ENCODE measurements around the gene TMEM187.

The TMEM187 gene

GRCh38 chrX:153935326-153935851, 37.2 kb upstream of the TMEM187 start:
- no peak for DNase-seq

- no peak for DNase-seq
These were observed 35.5 kb upstream of the TMEM187 start for GRCh38 chrX:153937056-153937455.

DNA sequence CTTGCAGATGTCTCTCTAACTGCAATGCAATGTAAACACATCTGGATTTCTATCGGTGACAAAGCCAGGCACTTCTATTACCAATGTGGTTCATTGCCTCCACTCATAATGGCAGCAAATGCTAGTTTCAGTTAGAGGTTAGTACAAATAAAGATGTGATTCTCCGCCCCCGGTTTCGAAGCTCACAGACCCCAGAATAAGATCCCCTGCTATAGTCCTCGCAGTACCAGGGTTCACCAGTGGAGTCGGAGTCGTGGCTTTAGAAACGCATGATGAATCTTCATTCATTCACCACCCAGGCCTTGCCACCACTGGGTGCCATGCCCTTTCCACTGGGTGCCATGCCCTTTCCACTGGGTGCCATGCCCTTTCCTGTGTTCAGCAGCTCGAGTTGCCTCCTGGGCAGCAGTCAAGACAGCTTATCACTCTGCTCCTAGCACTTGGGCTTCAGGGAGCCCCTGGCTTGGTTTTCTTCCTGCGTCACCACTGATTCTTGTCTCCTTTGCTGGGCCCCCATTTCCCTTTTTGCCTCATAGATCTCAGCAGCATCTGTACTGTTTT, 34.2 kb upstream of the TMEM187 start:
- no peak for DNase-seq

DNA sequence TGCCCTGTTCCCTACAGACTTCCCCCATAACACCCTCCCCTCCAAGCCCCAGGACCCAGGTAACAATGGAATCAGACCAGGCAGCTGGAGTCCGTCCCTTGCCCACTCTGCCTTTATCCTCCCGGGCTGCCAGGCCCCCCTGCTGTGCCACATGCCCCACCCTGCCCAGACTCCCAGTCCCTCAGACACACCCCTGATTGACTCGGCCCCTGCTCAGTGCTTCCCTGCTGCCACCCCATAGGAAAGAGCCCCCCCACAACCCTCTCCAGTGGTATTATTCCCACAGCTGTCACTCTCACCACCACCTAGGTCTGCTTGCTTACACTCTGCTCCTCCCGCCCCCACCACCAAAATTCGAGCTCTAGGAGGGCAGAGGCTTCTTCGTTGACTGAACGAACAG, 33.0 kb upstream of the TMEM187 start:
- no peak for DNase-seq

- DNase-seq = no peak
These were observed 31.0 kb upstream of the TMEM187 start for GRCh38 chrX:153941336-153942252.

DNA sequence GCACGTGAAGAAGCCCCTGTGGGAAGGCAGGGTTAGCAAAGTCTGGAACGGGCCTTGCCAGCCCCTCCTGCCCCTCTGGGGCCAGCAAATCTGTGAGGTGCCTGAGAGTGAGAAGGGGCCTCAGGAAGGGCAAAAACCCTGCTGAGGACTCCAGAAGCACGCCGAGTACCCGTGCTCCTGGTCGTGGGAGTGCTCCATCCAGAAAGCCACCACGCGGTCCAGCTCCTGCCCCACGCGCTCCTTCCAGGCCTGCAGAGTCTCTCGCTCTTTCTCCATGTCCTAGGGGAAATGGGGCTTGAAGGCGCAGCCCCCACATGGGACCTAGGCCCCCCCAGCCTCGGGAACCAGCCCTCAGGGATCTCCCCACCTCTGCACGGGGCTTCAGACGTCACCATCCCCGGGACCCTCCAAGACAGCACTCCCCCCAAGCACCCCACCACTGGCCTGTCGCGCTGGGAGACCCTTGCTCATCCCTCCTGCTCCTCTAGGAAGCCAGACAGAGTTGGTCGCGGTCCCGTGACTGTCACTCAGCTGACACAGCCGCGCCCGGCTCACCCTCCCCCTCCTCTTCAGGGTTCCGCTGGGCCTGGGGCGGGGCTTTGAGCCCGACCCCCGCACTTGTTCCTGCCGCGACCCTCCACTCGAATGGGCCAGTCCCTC, 28.3 kb upstream of the TMEM187 start, which contains the start of gene RENBP:
TSS of gene RENBP (minus strand) at position 504 of the 660 bp plus-strand sequence. CDS start at position 471, 33 bp downstream.
- DNase-seq = no peak

DNA sequence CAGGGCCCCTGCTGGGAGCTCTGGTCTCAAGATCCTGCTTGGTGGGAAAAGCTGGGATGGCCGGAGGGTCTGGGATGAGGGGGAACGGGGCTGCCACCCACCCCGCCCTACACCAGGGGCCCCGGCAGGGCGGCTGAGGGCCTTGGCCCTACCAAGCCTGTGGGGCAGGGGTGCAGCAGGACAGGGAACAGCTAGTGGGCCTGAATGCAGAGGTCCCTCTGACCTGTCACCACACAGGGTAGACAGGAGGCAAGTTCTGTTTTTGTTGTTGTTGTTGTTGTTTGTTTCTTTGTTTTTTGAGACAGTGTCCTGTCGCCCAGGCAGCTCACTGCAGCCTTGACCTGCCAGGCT, 27.8 kb upstream of the TMEM187 start:
- no peak for DNase-seq

DNA sequence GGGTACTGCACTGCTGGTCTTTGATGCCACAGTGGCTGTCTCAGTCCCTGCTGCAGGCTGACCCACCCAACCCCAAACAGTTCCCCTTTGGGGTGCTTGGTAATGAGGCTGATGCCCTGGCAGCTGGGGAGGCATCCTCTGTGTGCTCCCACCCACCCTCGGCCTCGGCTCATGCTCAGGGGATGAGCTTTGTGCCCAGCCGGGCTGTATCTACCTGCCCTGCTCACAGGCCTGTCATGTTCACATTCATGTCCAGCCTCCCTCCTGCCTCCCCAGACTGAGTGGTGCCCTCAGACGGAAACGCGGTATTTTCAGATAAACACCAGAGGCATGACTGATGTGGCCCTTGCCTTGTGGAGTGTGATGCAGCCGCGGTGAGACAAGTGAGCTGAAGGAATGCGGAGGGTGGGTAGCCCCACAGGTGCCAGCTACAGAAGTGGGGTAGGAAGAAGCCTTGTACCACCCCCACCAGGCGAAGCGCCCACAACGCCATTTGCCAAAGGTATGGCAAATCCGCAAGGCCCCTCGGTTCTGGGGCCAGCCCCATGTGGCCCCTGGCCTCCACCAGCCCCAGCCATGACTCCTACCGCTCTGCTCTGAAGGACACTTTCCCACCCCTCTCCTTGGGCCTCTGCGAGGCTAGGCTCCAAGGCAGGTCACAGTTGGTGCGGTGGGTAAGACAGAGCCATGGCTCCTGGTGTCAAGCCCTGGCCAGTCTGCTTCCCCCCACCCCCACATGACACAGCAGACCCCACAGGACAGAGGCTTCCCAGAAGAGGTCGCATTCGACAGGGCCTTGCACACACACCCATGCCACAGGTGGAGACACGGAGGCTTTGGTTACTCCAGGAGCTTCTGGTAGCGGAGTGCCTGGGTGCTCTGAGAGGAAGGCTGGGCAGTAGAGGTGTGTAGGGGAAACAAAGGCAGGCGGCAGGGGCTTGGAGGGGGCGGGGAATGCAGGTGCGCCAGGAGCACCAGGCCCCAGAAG, 26.3 kb upstream of the TMEM187 start:
- DNase-seq = no peak

- peak; percentile 85 for DNase-seq
These were observed 25.4 kb upstream of the TMEM187 start for GRCh38 chrX:153947009-153947769.

- no peak for DNase-seq
These were observed 24.5 kb upstream of the TMEM187 start for GRCh38 chrX:153948002-153948466.

DNA sequence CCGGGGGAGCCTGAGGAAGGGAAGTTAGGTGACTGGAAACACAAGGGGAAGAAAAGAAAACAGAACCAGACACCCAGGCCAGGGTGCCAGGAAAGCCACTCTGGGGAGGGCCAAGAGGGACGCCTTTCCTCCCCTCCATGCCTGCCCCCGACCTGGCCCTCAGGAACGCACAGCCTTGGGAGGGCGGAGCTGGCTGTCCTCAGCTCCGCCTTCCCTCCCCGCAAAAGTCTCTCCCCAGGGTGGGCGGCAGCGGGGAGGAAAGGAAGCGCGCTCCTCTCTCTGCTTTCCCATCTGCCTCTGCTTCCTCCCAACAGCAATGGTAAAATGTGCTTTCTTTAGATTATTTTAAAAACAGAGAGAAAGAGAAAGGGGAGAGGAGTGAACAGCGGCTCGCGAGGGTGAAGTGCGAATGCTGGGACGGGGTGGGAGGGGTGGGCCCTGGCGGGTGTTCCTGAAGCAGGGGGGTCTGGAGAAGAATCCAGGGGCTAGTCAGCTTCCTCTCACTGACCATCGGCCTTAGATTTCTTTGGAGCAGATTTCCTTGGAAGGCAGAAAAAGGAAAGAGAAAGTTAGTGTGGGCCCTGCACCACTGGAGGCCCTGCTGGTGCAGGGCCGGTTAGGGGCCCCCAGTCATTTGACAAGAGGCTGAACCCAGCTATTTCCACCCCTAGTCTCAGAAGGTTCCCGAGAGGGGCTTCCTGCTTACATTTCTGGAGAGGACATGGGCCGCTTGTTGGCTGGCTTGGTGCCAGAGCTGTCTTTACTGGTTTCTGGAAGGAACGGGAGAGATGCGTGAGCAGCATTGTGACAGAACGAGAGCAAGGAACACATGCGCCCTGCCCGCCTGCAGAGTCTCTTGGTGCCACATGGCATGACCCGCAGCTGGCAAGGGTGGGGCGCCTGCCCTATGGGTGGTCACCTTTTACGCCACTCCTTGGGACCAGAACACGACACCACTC, 23.4 kb upstream of the TMEM187 start:
- DNase-seq = no peak

GRCh38 chrX:153950127-153950526, 22.4 kb upstream of the TMEM187 start:
- DNase-seq = no peak

- no peak for DNase-seq
These were observed 20.7 kb upstream of the TMEM187 start for GRCh38 chrX:153951683-153952372.

- DNase-seq = no peak
These were observed 20.1 kb upstream of the TMEM187 start for GRCh38 chrX:153952373-153953026.

DNA sequence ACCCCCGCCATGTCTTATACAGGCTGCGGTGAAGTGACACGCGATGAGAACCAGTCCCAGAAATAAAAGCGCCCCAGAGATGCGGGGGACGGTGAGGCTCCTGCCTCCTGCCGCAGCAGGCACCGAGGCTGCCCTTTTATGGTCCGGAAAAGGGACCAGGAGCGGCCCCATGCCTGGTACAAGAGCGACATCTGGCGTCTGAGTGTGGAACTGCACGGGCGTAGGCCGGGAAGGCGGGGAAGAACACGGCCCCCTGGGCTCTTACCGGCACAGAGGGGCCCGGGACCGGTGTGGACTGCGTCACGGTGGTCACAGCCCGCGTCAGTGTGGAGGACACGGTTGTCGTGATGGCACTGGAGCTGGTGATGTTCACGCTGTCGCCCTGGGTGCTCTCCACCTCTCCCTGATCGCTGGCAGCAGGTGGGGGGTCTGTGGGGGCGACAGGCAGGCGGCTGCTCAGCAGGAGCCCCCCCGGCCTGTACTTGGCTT, 19.2 kb upstream of the TMEM187 start:
- peak; percentile 81 for DNase-seq

DNA sequence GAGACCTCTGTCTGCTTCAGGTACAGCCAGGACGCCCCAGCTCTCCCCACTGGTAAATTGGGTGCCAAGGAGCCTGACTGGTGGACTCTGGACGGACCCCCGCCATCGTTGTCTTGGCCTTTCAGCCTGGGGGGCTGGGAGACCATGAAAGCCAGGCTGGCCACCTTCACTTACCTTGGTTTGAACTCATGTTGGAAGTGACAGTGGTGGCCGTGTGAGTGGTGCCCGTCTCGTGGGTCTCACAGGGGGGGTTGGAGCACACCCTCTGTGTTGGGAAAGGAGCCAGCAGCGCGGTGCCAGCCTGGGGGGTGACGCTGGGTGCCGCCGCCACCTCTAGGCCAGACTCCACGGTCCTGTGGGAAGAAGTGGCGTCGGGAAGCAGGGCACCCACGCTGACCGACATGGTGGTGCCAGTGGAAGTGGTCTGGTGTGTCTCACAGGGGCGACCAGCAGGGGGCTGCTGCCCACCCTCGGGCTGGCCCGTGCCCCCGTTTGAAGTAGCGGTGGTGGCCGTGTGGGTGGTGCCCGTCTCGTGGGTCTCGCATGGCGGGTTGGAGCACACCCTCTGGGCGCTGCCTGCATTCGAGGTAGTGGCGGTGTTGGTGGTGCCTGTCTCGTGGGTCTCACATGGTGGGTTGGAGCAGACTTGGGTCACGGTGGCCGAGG, 18.5 kb upstream of the TMEM187 start:
- no peak for DNase-seq

GRCh38 chrX:153954558-153955227, 17.9 kb upstream of the TMEM187 start:
- no peak for DNase-seq
